Peyer's patch (tissue), 4 donors: ENCODE data around the gene OR51M1.

ENCODE experiments used
- POLR2A ChIP-seq, 2 donors: fragments of 450-650 bp; IDR thresholded peaks; one replicate each; pipeline ENCODE4 v1.5.1; 2017; ENCODE audit warnings: antibody characterized with exemption in 2 of 2, mild to moderate bottlenecking in 2 of 2, moderate library complexity in 2 of 2
- TF ChIP-seq, protein P1 (sequence below), 6 experiments: fragments of 450-650 bp in 4 of 6; fragments of 200-600 bp in 2 of 6; sonication (generic) in 1 of 6; IDR thresholded peaks; one replicate each; pipeline ENCODE4 v1.5.1; 2017 to 2019; ENCODE audit warnings: antibody characterized with exemption in 6 of 6, mild to moderate bottlenecking in 3 of 6, moderate library complexity in 1 of 6

DNA sequence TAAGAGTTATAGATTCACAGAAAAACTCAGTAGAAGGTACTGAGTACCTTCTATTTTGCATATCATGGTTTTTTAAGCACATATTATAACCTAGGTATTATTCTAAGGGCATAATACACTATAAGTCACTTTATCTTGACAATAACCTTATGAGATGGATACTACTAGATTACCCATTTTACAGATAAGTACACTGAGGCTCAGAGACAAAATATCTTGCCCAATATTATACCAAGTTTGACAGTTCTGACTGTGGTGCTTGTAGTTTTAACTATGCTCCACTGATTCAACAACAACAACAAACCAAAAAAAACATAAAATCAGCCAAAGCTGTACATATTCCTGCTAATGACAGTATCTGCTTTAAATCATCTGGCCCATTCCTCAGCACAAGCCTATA is 10.5 kb downstream of the OR51M1 start:
- TF ChIP-seq POLR2A (IDR thresholded peaks at IDR 0.05) = no peak
- TF ChIP-seq, protein P1, sequence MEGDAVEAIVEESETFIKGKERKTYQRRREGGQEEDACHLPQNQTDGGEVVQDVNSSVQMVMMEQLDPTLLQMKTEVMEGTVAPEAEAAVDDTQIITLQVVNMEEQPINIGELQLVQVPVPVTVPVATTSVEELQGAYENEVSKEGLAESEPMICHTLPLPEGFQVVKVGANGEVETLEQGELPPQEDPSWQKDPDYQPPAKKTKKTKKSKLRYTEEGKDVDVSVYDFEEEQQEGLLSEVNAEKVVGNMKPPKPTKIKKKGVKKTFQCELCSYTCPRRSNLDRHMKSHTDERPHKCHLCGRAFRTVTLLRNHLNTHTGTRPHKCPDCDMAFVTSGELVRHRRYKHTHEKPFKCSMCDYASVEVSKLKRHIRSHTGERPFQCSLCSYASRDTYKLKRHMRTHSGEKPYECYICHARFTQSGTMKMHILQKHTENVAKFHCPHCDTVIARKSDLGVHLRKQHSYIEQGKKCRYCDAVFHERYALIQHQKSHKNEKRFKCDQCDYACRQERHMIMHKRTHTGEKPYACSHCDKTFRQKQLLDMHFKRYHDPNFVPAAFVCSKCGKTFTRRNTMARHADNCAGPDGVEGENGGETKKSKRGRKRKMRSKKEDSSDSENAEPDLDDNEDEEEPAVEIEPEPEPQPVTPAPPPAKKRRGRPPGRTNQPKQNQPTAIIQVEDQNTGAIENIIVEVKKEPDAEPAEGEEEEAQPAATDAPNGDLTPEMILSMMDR (IDR thresholded peaks at IDR 0.05) = no peak
